ENCODE results near the gene WDR13. TPM values are rescaled to one million over a fixed set of nuclear protein-coding genes. Genes with fewer than 3 reads are reported as not detected.

The WDR13 gene
- total RNA-seq, 1 experiment from 2014 or later = 28.0 TPM

DNA sequence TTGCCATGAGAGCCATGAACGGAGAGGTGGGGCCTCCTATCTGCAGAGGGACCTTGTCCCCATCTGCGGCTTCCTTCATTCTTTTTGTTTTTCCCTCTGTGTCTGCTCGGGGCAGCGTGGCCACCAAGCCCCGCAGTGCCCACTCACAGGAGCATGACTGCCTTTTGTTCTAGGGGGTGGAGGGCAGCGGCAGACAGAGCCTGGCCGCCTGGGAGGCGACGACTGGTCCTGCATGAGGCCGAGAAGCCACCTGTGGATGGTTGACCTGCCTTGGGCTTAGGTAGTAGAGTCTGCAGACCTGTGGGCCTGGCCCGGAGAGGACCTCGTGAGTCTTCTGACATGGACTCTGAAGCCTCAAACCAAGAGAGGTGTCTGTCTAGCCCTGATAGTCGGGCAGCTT lies 21.6 kb upstream of the WDR13 start:
- peaks cover 44% of the 10 kb centered on the region for H3K36me3 Mint-ChIP-seq
- CTCF ChIA-PET = no interaction called here

DNA sequence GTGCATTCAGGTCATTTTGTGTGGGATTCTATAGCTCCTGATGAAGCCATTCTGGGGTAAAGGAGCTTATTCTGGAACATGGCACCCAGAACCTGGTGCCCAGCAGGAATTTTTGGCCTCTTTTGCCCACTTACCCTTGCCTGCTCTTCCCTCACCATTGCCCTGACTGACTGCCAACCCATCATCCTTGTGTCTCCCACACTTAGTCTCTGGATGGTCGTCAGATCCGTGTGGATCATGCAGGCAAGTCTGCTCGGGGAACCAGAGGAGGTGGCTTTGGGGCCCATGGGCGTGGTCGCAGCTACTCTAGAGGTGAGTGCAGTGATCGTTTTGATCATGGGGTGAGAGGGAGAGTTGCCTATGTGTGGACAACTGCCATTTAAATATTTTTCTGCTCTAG lies 21.2 kb upstream of the WDR13 start:
- H3K4me3 Mint-ChIP-seq = peak overlapping the region; percentile 97; the same call in 1 of the 2 replicates
- ATAC-seq (no peak), DNase-seq (ENCODE audit: low spot score) (no peak)
- CTCF ChIA-PET = no interaction called here
- no peak for TF ChIP-seq ZNF121 (CRISPR knock-in tag; IDR thresholded peaks at IDR 0.05)
- TF ChIP-seq GABPB1 (CRISPR knock-in tag; IDR thresholded peaks at IDR 0.05) = no peak
- TF ChIP-seq, protein P1, sequence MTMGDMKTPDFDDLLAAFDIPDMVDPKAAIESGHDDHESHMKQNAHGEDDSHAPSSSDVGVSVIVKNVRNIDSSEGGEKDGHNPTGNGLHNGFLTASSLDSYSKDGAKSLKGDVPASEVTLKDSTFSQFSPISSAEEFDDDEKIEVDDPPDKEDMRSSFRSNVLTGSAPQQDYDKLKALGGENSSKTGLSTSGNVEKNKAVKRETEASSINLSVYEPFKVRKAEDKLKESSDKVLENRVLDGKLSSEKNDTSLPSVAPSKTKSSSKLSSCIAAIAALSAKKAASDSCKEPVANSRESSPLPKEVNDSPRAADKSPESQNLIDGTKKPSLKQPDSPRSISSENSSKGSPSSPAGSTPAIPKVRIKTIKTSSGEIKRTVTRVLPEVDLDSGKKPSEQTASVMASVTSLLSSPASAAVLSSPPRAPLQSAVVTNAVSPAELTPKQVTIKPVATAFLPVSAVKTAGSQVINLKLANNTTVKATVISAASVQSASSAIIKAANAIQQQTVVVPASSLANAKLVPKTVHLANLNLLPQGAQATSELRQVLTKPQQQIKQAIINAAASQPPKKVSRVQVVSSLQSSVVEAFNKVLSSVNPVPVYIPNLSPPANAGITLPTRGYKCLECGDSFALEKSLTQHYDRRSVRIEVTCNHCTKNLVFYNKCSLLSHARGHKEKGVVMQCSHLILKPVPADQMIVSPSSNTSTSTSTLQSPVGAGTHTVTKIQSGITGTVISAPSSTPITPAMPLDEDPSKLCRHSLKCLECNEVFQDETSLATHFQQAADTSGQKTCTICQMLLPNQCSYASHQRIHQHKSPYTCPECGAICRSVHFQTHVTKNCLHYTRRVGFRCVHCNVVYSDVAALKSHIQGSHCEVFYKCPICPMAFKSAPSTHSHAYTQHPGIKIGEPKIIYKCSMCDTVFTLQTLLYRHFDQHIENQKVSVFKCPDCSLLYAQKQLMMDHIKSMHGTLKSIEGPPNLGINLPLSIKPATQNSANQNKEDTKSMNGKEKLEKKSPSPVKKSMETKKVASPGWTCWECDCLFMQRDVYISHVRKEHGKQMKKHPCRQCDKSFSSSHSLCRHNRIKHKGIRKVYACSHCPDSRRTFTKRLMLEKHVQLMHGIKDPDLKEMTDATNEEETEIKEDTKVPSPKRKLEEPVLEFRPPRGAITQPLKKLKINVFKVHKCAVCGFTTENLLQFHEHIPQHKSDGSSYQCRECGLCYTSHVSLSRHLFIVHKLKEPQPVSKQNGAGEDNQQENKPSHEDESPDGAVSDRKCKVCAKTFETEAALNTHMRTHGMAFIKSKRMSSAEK (CRISPR knock-in tag; IDR thresholded peaks at IDR 0.05; ENCODE audit: borderline replicate concordance) = no peak
- TF ChIP-seq GTF2I (CRISPR knock-in tag; conservative IDR thresholded peaks at IDR 0.05) = no peak
- TF ChIP-seq, protein P2, sequence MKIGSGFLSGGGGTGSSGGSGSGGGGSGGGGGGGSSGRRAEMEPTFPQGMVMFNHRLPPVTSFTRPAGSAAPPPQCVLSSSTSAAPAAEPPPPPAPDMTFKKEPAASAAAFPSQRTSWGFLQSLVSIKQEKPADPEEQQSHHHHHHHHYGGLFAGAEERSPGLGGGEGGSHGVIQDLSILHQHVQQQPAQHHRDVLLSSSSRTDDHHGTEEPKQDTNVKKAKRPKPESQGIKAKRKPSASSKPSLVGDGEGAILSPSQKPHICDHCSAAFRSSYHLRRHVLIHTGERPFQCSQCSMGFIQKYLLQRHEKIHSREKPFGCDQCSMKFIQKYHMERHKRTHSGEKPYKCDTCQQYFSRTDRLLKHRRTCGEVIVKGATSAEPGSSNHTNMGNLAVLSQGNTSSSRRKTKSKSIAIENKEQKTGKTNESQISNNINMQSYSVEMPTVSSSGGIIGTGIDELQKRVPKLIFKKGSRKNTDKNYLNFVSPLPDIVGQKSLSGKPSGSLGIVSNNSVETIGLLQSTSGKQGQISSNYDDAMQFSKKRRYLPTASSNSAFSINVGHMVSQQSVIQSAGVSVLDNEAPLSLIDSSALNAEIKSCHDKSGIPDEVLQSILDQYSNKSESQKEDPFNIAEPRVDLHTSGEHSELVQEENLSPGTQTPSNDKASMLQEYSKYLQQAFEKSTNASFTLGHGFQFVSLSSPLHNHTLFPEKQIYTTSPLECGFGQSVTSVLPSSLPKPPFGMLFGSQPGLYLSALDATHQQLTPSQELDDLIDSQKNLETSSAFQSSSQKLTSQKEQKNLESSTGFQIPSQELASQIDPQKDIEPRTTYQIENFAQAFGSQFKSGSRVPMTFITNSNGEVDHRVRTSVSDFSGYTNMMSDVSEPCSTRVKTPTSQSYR (CRISPR knock-in tag; IDR thresholded peaks at IDR 0.05) = no peak
- TF ChIP-seq OVOL2 (CRISPR knock-in tag; IDR thresholded peaks at IDR 0.05; ENCODE audit: borderline replicate concordance) = no peak
- TF ChIP-seq, protein P3, sequence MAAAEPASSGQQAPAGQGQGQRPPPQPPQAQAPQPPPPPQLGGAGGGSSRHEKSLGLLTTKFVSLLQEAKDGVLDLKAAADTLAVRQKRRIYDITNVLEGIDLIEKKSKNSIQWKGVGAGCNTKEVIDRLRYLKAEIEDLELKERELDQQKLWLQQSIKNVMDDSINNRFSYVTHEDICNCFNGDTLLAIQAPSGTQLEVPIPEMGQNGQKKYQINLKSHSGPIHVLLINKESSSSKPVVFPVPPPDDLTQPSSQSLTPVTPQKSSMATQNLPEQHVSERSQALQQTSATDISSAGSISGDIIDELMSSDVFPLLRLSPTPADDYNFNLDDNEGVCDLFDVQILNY (CRISPR knock-in tag; IDR thresholded peaks at IDR 0.05) = no peak
- TF ChIP-seq, protein P4, sequence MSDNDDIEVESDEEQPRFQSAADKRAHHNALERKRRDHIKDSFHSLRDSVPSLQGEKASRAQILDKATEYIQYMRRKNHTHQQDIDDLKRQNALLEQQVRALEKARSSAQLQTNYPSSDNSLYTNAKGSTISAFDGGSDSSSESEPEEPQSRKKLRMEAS (CRISPR knock-in tag; IDR thresholded peaks at IDR 0.05) = no peak
- no peak for TF ChIP-seq ZNF138 (CRISPR knock-in tag; conservative IDR thresholded peaks at IDR 0.05)
- TF ChIP-seq, protein P5, sequence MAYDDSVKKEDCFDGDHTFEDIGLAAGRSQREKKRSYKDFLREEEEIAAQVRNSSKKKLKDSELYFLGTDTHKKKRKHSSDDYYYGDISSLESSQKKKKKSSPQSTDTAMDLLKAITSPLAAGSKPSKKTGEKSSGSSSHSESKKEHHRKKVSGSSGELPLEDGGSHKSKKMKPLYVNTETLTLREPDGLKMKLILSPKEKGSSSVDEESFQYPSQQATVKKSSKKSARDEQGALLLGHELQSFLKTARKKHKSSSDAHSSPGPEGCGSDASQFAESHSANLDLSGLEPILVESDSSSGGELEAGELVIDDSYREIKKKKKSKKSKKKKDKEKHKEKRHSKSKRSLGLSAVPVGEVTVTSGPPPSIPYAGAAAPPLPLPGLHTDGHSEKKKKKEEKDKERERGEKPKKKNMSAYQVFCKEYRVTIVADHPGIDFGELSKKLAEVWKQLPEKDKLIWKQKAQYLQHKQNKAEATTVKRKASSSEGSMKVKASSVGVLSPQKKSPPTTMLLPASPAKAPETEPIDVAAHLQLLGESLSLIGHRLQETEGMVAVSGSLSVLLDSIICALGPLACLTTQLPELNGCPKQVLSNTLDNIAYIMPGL (CRISPR knock-in tag; IDR thresholded peaks at IDR 0.05) = no peak
- no peak for TF ChIP-seq ATF1 (CRISPR knock-in tag; IDR thresholded peaks at IDR 0.05)
- TF ChIP-seq, protein P6, sequence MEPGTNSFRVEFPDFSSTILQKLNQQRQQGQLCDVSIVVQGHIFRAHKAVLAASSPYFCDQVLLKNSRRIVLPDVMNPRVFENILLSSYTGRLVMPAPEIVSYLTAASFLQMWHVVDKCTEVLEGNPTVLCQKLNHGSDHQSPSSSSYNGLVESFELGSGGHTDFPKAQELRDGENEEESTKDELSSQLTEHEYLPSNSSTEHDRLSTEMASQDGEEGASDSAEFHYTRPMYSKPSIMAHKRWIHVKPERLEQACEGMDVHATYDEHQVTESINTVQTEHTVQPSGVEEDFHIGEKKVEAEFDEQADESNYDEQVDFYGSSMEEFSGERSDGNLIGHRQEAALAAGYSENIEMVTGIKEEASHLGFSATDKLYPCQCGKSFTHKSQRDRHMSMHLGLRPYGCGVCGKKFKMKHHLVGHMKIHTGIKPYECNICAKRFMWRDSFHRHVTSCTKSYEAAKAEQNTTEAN (CRISPR knock-in tag; IDR thresholded peaks at IDR 0.05) = no peak
- no peak for TF ChIP-seq SMAD4 (CRISPR knock-in tag; IDR thresholded peaks at IDR 0.05)
- no peak overlapping the region for H3K27ac Mint-ChIP-seq
- POLR2A ChIA-PET = no interaction called here
- no peaks in the 10 kb centered on the region; the same call in 1 of the 2 replicates for H3K27me3 Mint-ChIP-seq (ENCODE audit: low read depth)
- peaks cover 44% of the 10 kb centered on the region for H3K36me3 Mint-ChIP-seq
- H3K9me3 Mint-ChIP-seq = no peaks in the 10 kb centered on the region
- peaks cover 11% of the 10 kb centered on the region; the same call in 1 of the 2 replicates for H3K4me1 Mint-ChIP-seq

More for the DNA sequence above, 21.6 kb upstream of the WDR13 start:
- Mint-ChIP-seq H3K9me3 (no peaks in the 10 kb centered on the region), H3K4me3 (peak overlapping the region; percentile 97), H3K27me3 (ENCODE audit: low read depth) (no peaks in the 10 kb centered on the region; the same call in 1 of the 2 replicates), H3K27ac (no peak overlapping the region; the same call in 1 of the 2 replicates), H3K4me1 (peaks cover 11% of the 10 kb centered on the region; the same call in 1 of the 2 replicates)
- TF ChIP-seq TEAD1 (CRISPR knock-in tag; IDR thresholded peaks at IDR 0.05) (no peak), NFATC4 (CRISPR knock-in tag; IDR thresholded peaks at IDR 0.05) (no peak)
- TF ChIP-seq, protein P7, sequence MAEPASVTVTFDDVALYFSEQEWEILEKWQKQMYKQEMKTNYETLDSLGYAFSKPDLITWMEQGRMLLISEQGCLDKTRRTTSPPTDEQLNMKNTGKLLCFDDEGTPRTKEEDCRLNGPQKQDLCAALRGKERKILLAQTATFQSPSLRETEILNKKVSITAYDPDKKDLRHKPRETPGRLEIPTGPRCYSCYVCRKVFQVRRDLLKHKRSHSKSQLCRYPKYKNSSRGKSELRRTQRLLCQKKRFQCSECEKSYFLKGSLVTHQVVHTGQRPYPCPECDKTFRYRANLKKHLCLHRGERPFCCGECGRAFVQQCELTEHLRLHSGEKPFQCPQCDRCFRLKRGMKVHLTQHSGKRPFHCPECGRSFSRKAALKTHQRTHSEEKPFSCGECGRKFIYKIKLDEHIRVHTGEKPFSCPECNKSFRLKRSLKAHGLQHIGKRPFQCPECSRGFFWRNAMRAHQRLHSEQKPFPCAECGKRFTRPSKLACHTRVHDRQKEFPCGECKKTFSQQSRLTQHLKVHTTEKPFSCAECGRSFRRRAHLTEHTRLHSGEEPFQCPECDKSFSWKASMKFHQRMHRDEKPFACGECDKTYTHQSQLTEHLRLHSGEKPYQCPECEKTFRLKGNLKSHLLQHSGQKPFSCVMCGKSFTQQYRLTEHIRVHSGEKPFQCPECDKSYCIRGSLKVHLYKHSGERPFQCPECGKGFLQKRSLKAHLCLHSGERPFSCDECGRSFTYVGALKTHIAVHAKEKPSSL (CRISPR knock-in tag; conservative IDR thresholded peaks at IDR 0.05) = 0 out of 2 replicates have a peak, but pooled peaks have one; percentile 45
- POLR2A ChIA-PET = no interaction called here
- ATAC-seq (no peak), DNase-seq (ENCODE audit: low spot score) (no peak)
